ENCODE measurements around the gene SEC14L2.
"Not testable (repeated sequence)": the region's sequence is repeated elsewhere in the genome, so short reads cannot be mapped to it uniquely, and the experiment has no call there.

The SEC14L2 gene

GRCh38 chr22:30375312-30375849, 21.4 kb upstream of the SEC14L2 start:
- no peak for DNase-seq (ENCODE audit: low read depth)

GRCh38 chr22:30380011-30380410, 16.8 kb upstream of the SEC14L2 start:
- no peak for DNase-seq (ENCODE audit: low read depth)

- no peak for DNase-seq (ENCODE audit: low read depth)
Observed at GRCh38 chr22:30381264-30381663, 15.6 kb upstream of the SEC14L2 start.

DNA sequence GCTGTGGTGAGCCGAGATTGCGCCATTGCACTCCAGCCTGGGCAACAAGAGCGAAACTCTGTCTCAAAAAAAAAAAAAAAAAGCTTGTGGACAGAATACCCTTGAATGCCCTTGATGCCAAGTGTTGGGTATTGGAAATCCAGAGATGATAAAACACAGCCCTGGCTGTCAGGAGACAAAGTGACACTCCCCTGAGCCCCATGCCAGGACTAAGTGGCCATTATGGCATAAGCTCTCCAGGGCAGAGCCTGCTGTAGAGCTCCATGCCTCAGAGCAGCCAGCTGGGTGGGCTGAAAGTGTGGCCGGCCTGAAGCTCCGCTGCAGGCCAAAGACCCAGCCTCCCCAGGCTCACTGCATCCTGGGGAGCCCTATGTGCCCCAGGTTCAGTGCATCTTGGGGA, 14.5 kb upstream of the SEC14L2 start:
- no peak for DNase-seq (ENCODE audit: low read depth)

GRCh38 chr22:30383061-30383460, 13.8 kb upstream of the SEC14L2 start:
- no peak for DNase-seq (ENCODE audit: low read depth)

- no peak for DNase-seq (ENCODE audit: low read depth)
Observed at GRCh38 chr22:30385942-30386341, 10.9 kb upstream of the SEC14L2 start.

DNA sequence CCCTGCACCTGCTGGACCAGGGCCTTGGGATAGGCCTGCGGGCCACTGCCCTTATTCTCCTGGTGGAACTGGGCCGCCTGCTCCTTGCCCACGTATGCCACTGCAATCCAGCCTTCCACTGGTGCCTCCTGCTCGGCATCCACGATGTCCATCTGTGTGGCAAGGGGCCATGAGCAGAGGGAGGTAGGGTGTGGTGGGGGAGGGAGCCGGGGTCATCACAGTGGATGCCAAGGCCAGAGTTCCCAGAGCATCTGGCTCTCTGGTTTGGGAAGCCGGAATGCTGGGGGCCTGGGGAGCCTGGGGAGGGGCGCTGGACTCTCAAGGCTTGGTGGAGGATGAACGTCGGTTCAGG, 10.2 kb upstream of the SEC14L2 start:
- DNase-seq (ENCODE audit: low read depth): no peak

- peak; percentile 74 for DNase-seq (ENCODE audit: low read depth)
Observed at GRCh38 chr22:30386960-30387827, 9.6 kb upstream of the SEC14L2 start, which contains the start of gene RNF215. Gene RNF215 (minus strand): TSS chr22:30387411. CDS start chr22:30387313, 98 bp downstream.

GRCh38 chr22:30390974-30391691, 5.7 kb upstream of the SEC14L2 start:
- DNase-seq (ENCODE audit: low read depth): peak; percentile 57

GRCh38 chr22:30392661-30393321, 4.0 kb upstream of the SEC14L2 start:
- DNase-seq (ENCODE audit: low read depth): no peak

GRCh38 chr22:30393322-30393680, 3.5 kb upstream of the SEC14L2 start:
- DNase-seq (ENCODE audit: low read depth): no peak

DNA sequence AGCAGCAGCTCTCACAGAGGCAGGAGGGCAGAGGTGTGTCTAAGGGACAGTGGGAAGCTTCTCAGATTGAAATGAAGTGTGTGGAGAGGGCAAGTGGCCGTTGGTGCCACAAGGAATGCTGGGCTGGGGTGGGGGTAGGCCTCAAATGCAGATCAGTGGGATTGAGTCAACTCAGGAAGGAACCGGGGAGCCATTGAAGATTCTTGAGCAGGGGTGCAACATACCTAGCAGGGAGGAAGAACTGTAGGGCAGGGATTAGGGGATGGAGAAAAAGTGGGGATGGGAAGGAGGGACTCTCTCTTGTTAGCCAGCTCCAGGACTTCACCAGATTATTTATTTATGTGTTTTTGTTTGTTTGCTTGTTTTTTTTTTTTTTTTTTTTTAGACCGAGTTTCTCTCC, 2.9 kb upstream of the SEC14L2 start:
- no peak for DNase-seq (ENCODE audit: low read depth)

DNA sequence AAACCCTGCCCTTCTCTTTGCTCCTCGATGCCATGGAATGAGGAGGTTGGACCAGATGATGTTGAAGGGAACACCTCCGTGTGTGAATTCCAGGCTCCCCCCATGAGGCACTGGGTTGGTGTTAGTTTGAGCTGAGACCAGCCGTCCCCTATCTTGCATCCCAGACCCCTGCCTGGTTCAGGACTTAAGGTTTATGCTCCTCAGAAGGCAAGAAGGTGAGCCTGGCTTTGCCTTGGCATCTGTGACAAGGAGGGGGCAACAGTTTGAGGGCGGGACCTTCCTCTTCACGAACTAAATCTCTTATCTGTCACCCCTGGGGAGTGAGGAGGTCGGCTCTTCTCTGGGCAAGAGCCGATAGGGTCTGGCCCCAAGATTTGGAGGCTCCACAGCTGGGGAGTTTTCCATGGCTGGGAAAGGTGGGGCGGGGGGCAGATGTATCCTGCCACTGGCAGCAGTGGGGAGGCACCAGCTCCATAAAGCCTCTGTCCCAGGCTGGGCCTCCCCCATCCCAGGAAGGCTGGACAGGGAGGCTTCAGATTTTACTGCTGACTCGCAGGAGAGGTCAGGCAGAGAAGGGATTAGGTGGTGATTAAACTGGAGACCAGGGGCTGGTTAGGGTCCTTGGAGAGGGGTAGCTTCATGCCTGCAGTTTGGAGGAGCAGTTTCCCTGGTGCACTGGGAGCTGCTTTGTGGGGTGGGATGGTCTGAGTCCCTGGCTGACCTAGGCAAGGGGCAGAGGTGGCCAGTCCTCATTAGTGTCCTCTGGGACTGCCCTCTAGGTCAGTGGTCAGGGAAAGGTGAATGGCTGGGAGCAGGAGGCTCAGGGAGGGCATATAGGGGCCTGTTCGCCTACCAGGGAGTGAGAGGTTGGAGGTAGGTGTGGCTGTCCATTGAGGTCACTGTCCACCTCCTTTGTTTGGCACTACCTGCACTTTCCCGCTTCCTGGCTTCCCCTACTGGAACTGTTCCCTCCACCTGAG, 1.1 kb downstream of the SEC14L2 start:
- DNase-seq (ENCODE audit: low read depth): no peak

DNA sequence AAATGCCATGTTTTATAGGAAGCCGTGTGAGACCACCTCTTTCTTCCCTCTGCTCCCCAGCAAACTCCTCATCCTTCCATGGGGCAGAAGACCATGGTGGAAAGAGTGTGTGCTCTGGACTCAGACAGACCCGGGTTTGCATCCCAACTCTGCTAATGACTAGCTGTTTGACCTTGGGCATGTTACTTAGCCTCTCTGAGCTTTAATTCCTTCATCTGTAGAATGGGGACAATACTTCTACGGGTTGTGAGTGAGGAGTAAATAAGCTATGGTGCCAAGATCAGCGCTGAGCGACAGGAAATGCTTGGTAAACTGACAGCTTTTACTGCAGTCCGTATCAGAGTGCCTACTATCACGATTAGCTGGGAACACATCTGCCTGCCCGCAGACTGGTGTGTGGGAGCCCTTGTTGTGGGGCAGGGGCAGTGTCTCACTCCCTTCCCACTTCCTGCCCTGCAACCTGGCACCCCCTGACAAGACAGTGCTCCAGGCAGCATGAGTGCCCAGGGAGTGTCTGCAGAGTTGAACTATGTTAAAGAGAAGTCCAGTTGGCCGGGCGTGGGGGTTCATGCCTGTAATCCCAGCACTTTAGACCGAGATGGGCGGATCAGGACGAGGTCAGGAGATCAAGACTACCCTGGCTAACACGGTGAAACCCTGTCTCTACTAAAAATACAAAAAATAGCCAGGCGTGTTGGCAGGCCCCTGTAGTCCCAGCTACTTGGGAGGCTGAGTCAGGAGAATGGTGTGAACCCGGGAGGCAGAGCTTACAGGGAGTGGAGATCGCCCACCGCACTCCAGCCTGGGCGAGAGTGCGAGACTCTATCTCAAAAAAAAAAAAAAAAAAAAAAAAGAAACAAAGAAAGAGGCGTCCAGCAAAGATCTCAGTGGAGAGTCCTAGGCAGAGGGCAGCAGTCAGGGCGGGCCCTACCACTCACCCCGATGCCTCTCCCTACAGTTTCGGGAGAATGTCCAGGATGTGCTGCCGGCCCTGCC, 2.2 kb downstream of the SEC14L2 start:
- DNase-seq (ENCODE audit: low read depth): no peak

- DNase-seq (ENCODE audit: low read depth): no peak
Observed at GRCh38 chr22:30399718-30400117, 2.9 kb downstream of the SEC14L2 start.

DNA sequence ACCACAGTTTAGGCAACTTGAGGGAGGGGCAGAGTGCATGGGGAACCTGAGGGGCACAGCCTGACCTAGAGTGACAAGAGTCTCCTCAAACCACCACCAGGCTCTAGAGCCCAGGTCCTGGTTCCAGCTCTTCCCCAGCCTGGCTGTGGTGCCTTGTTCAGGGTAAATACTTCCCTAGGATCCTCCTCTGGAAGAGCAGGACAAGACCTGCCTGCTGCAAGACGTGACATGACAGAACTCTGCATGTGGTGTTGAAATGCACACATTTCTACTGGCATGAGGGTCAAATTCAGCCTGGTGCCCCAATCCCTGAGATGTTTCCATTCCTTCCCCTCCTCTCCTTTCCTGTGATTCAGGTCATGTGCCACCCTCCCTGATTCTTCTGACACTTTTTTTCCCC, 3.3 kb downstream of the SEC14L2 start:
- DNase-seq (ENCODE audit: low read depth): no peak

DNA sequence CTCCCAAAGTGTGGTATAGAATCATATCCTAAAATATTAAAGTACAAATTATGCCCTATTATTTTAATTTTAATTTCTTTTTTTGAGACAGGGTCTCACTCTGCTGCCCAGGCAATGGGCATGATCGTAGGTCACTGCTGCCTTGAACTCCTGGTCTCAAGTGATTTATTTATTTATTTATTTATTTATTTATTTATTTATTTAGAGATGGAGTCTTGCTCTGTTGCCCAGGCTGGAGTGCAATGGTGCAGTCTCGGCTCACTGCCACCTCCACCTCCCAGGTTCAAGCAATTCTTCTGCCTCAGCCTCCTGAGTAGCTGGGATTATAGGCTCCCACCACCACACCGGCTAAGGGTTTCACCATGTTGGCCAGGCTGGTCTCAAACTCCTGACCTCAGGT, 4.2 kb downstream of the SEC14L2 start:
- not testable (repeated sequence) for DNase-seq (ENCODE audit: low read depth)

DNA sequence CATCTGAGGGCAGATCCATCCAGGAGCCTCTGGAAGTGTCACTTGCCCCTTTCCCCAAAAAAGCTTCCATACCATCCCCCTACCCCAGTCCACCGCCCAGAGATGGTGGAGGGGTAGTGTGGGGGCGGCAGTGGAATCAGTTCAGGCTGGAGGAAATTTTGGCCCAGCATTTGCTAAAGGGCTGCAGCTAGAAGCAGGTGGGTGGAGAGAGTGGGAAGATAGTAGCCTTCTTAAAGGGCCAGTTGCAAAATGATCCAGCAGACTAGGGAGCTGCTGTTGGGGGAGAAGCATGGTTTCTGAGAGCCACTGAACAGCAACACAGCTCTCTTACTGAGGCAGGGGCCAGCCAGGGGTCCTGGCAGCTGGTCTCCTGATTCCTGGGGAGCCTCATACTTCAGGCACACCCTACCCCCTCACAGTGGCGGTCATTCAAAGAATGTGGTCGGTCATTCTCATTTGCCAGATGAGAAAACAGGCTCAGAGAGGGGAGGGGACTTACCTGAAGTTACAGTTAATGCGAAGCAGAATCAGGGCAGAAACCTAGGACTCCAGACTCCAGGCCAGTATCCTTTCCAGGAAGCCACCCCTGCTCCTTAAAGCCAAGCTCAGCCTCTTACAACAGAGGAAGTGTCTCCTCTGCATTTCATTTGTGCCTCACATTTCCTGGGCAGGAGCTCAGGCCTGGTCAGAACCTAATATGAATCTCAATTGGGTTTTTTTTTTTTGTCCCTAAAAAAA, 5.4 kb downstream of the SEC14L2 start:
- no peak for DNase-seq (ENCODE audit: low read depth)

- not testable (repeated sequence) for DNase-seq (ENCODE audit: low read depth)
Observed at GRCh38 chr22:30402766-30403104, 5.9 kb downstream of the SEC14L2 start.

- DNase-seq (ENCODE audit: low read depth): no peak
Observed at GRCh38 chr22:30404307-30404706, 7.5 kb downstream of the SEC14L2 start.

All from stimulated activated CD8-positive, alpha-beta memory T cell treated with anti-CD3 and anti-CD28 coated beads, Interleukin-4, amount 100 ng/mL, for 24 hours (primary cell).